Transverse colon (tissue), 4 donors: Measurements from ENCODE around the gene RNF207.

Experiments used
- CTCF ChIP-seq, 5 experiments: fragments of 200-600 bp in 3 of 5; fragments of 450-650 bp in 2 of 5; sonication (generic) in 3 of 5; IDR thresholded peaks; 1 replicate in 2 of 5; 2 replicates in 3 of 5; pipeline ENCODE4 v1.5.1; 2016 to 2017; ENCODE audit warnings: antibody characterized with exemption in 5 of 5, inconsistent platforms in 3 of 5, mild to moderate bottlenecking in 2 of 5, moderate library complexity in 1 of 5
- EP300 ChIP-seq: sonication (generic); formaldehyde crosslinking; IDR thresholded peaks from one replicate; pipeline ENCODE4 v1.6.1; 2017; ENCODE audit warnings: antibody characterized with exemption, low read depth
- POLR2A ChIP-seq: fragments of 450-650 bp; IDR thresholded peaks from one replicate; pipeline ENCODE4 v1.6.1; 2016; ENCODE audit warnings: antibody characterized with exemption, mild to moderate bottlenecking, moderate library complexity
- POLR2AphosphoS5 ChIP-seq, 3 donors: sonication (generic); formaldehyde crosslinking; IDR thresholded peaks; one replicate each; pipeline ENCODE4 v1.6.1; 2016; ENCODE audit warnings: antibody characterized with exemption in 3 of 3

- TF ChIP-seq CTCF (IDR thresholded peaks at IDR 0.05) (no peak), POLR2AphosphoS5 (IDR thresholded peaks at IDR 0.05) (no peak), POLR2A (no peak), EP300 (no peak)
Observed at GRCh38 chr1:6207075-6207885, 1.4 kb downstream of the RNF207 start.
